Left kidney (tissue), 2 donors: ENCODE data around the gene LRCH3. TPM values are rescaled to one million over a fixed set of nuclear protein-coding genes. Genes with fewer than 3 reads are reported as not detected.
"Not testable (repeated sequence)": the region's sequence is repeated elsewhere in the genome, so short reads cannot be mapped to it uniquely, and the experiment has no call there.

Experiments used
- DNase-seq: peaks from one replicate; pipeline ENCODE4 v3.0.0-alpha.2; 2013
- polyA plus RNA-seq: library from polyadenylated mRNA; unstranded; fragments of 120-200 nt; gene quantifications from one replicate; pipeline ENCODE4 v1.2.1, GENCODE V29; 2013; ENCODE audit not compliant: insufficient read length

Gene LRCH3
- polyA plus RNA-seq, 1 donor: 60.8 TPM

- not testable (repeated sequence) for DNase-seq
Measured at GRCh38 chr3:197927578-197927977, 136.5 kb downstream of the LRCH3 start.

- DNase-seq: no peak
Measured at GRCh38 chr3:197936819-197937384, 145.8 kb downstream of the LRCH3 start.

Other genes with a start within 250 kb of the LRCH3 start
- 52.2 TPM for gene BDH1, start 235.3 kb upstream of the LRCH3 start, polyA plus RNA-seq
- gene RUBCN, start 54.4 kb upstream of the LRCH3 start, polyA plus RNA-seq: 16.5 TPM
- gene FYTTD1, start 41.4 kb upstream of the LRCH3 start, polyA plus RNA-seq: 117 TPM
- 1,507 TPM for gene RPL35A, start 158.9 kb downstream of the LRCH3 start, polyA plus RNA-seq
- 13.8 TPM for gene LMLN, start 169.0 kb downstream of the LRCH3 start, polyA plus RNA-seq